Endodermal cell (in vitro differentiated cells): ENCODE results near the gene OPTN. TPM values are rescaled to one million over a fixed set of nuclear protein-coding genes. Genes with fewer than 3 reads are reported as not detected.

ENCODE experiments used
- DNase-seq: peaks from one replicate; pipeline ENCODE4 v3.0.0-alpha.2; 2017
- H3K27ac ChIP-seq: 2 replicates; pipeline ENCODE4 v1.5.1; 2013; ENCODE audit warnings: mild to moderate bottlenecking, low read depth, low read length, moderate library complexity
- H3K27me3 ChIP-seq: 2 replicates; pipeline ENCODE4 v1.6.1; 2013; ENCODE audit warnings: mild to moderate bottlenecking, low read length, moderate library complexity; ENCODE audit not compliant: insufficient read depth, control insufficient read depth, poor library complexity, severe bottlenecking
- H3K36me3 ChIP-seq: 2 replicates; pipeline ENCODE4 v1.7.0; 2013; ENCODE audit warnings: mild to moderate bottlenecking, low read length, moderate library complexity; ENCODE audit not compliant: control insufficient read depth, insufficient read depth
- H3K4me1 ChIP-seq: one replicate; pipeline ENCODE4 v1.7.0; 2013; ENCODE audit warnings: low read length; ENCODE audit not compliant: control insufficient read depth, insufficient read depth
- H3K4me3 ChIP-seq: 2 replicates; pipeline ENCODE4 v1.5.1; 2013; ENCODE audit warnings: mild to moderate bottlenecking, low read length, moderate library complexity
- H3K9ac ChIP-seq: 2 replicates; pipeline ENCODE4 v1.6.1; 2013; ENCODE audit warnings: mild to moderate bottlenecking, low read length, moderate library complexity; ENCODE audit not compliant: poor library complexity, severe bottlenecking; ENCODE audit errors: extremely low read depth
- H3K9me3 ChIP-seq: 2 replicates; pipeline ENCODE4 v1.6.1; 2013; ENCODE audit warnings: mild to moderate bottlenecking, low read length, moderate library complexity; ENCODE audit not compliant: control insufficient read depth
- H3K27ac Mint-ChIP-seq: 2 replicates; pipeline ENCODE4 v1.8.0; 2020; ENCODE audit warnings: mixed read lengths
- H3K27me3 Mint-ChIP-seq: 2 replicates; pipeline ENCODE4 v1.8.0; 2021; ENCODE audit warnings: mild to moderate bottlenecking, mixed read lengths; ENCODE audit not compliant: insufficient read depth
- H3K36me3 Mint-ChIP-seq: 2 replicates; pipeline ENCODE4 v1.8.0; 2020; ENCODE audit warnings: low read depth, mixed read lengths
- H3K4me1 Mint-ChIP-seq: 2 replicates; pipeline ENCODE4 v1.8.0; 2020; ENCODE audit warnings: mixed read lengths
- H3K4me3 Mint-ChIP-seq: 2 replicates; pipeline ENCODE4 v1.8.0; 2020; ENCODE audit warnings: mild to moderate bottlenecking, moderate library complexity, mixed read lengths
- H3K9me3 Mint-ChIP-seq: 2 replicates; pipeline ENCODE4 v1.8.0; 2020; ENCODE audit warnings: mild to moderate bottlenecking, mixed read lengths
- CTCF ChIP-seq: fragments of 200-600 bp; sonication (generic); conservative IDR thresholded peaks from 2 replicates; pipeline ENCODE4 v1.5.0; 2021; ENCODE audit warnings: antibody characterized with exemption, mild to moderate bottlenecking
- WGBS, 2 experiments: methylation state at CpG; one replicate each; pipeline versions ENCODE4 v1.1.5 to v1.1.7; 2013; ENCODE audit warnings: missing lambda C conversion rate in 2 of 2, mixed read lengths in 1 of 2; ENCODE audit not compliant: insufficient coverage in 1 of 2, insufficient read length in 1 of 2; 5-methylcytosine and 5-hydroxymethylcytosine counted together
- total RNA-seq, 2 donors: library from RNA; stranded (reverse); fragmentation: NEBNext Ultra II Directional in 1 of 2; extraction: Animal tissue kit (Norgen Biotek cat#: 25700) in 1 of 2; gene quantifications; 2 replicates in 1 of 2; 3 replicates in 1 of 2; pipeline ENCODE4 v1.2.1, GENCODE V29; 2021

Gene OPTN
- total RNA-seq, 2 donors from 2014 or later: 22.7 to 23.3 TPM

GRCh38 chr10:13068071-13068470 lies 31.9 kb upstream of the OPTN start:
- Histone ChIP-seq H3K9ac (no peak overlapping the region), H3K4me3 (no peak overlapping the region), H3K27ac (no peak overlapping the region), H3K9me3 (peaks cover 18% of the 10 kb centered on the region), H3K4me1 (no peaks in the 10 kb centered on the region), H3K36me3 (no peaks in the 10 kb centered on the region), H3K27me3 (no peaks in the 10 kb centered on the region)
- Mint-ChIP-seq H3K27me3 (no peaks in the 10 kb centered on the region), H3K9me3 (peaks cover 50% of the 10 kb centered on the region), H3K4me3 (no peak overlapping the region), H3K27ac (no peak overlapping the region), H3K36me3 (peaks cover 11% of the 10 kb centered on the region), H3K4me1 (peaks cover 10% of the 10 kb centered on the region)
- WGBS, 2 experiments: 63 to 64% methylated on average over 5 of the region's 5 CpGs
- no peak for TF ChIP-seq CTCF
- no peak for DNase-seq

GRCh38 chr10:13068484-13068883 lies 31.5 kb upstream of the OPTN start:
- H3K27me3 Mint-ChIP-seq: no peaks in the 10 kb centered on the region
- H3K4me3 Mint-ChIP-seq: no peak overlapping the region
- H3K36me3 Mint-ChIP-seq: peaks cover 8% of the 10 kb centered on the region
- TF ChIP-seq CTCF: no peak
- peaks cover 10% of the 10 kb centered on the region for H3K4me1 Mint-ChIP-seq
- no peaks in the 10 kb centered on the region for H3K27me3 ChIP-seq
- DNase-seq: no peak
- no peaks in the 10 kb centered on the region for H3K4me1 ChIP-seq
- peaks cover 14% of the 10 kb centered on the region for H3K9me3 ChIP-seq
- H3K9ac ChIP-seq: no peak overlapping the region
- H3K9me3 Mint-ChIP-seq: peaks cover 46% of the 10 kb centered on the region
- H3K27ac ChIP-seq: no peak overlapping the region
- WGBS, 2 experiments: 90 to 100% methylated on average over 1 to 2 of the region's 2 CpGs
- H3K27ac Mint-ChIP-seq: no peak overlapping the region
- H3K36me3 ChIP-seq: no peaks in the 10 kb centered on the region
- no peak overlapping the region for H3K4me3 ChIP-seq

- Mint-ChIP-seq H3K4me3 (no peak overlapping the region), H3K27me3 (no peaks in the 10 kb centered on the region), H3K9me3 (peaks cover 35% of the 10 kb centered on the region), H3K36me3 (peaks cover 8% of the 10 kb centered on the region), H3K27ac (no peak overlapping the region), H3K4me1 (no peaks in the 10 kb centered on the region)
- WGBS, 2 experiments: 93 to 100% methylated on average over 1 to 3 of the region's 3 CpGs
- peaks cover 13% of the 10 kb centered on the region for H3K9me3 ChIP-seq
- no peak for DNase-seq
- H3K4me3 ChIP-seq: no peak overlapping the region
- H3K36me3 ChIP-seq: no peaks in the 10 kb centered on the region
- H3K4me1 ChIP-seq: no peaks in the 10 kb centered on the region
- no peak overlapping the region for H3K27ac ChIP-seq
- no peak for TF ChIP-seq CTCF
- H3K9ac ChIP-seq: no peak overlapping the region
- H3K27me3 ChIP-seq: no peaks in the 10 kb centered on the region
These were observed 27.6 kb upstream of the OPTN start for GRCh38 chr10:13072339-13072738.
